OCI-LY3 (cell line): Measurements from ENCODE around the gene ANKH.
"Not testable (repeated sequence)": the region's sequence is repeated elsewhere in the genome, so short reads cannot be mapped to it uniquely, and the experiment has no call there.

ENCODE experiments used
- H2AFZ ChIP-seq: fragments of 200-600, 300-600 bp; shearing (Covaris generic); 2 replicates; pipeline ENCODE4 v1.6.0; 2014; ENCODE audit warnings: antibody characterized with exemption, low read depth, low read length
- H3K27ac ChIP-seq: fragments of 200-600, 300-600 bp; sonication (generic); 2 replicates; pipeline ENCODE4 v1.5.1; 2014; ENCODE audit warnings: mild to moderate bottlenecking, low read length, moderate library complexity, mixed read lengths
- H3K27me3 ChIP-seq: fragments of 200-600, 300-600 bp; sonication (generic); 2 replicates; pipeline ENCODE4 v1.6.1; 2014; ENCODE audit warnings: low read depth, low read length, mixed read lengths
- H3K36me3 ChIP-seq: fragments of 200-600, 300-600 bp; sonication (generic); replicated peaks from 2 replicates; pipeline ENCODE3; 2014; ENCODE audit warnings: low read depth, low read length, mixed read lengths
- H3K4me1 ChIP-seq: fragments of 300-600, 200-600 bp; sonication (generic); 2 replicates; pipeline ENCODE4 v1.6.1; 2014; ENCODE audit warnings: low read length, mixed read lengths
- H3K4me2 ChIP-seq: fragments of 200-600, 300-600 bp; sonication (generic); 2 replicates; pipeline ENCODE4 v1.6.1; 2014; ENCODE audit warnings: low read length, mixed read lengths
- H3K4me3 ChIP-seq: fragments of 300-600, 200-600 bp; sonication (generic); 2 replicates; pipeline ENCODE4 v1.5.1; 2014; ENCODE audit warnings: antibody characterized with exemption, mild to moderate bottlenecking, low read length, moderate library complexity
- H3K79me2 ChIP-seq: fragments of 300-600, 200-600 bp; shearing (Covaris generic); 2 replicates; pipeline ENCODE4 v1.6.1; 2014; ENCODE audit warnings: mild to moderate bottlenecking, low read length, mixed read lengths
- H3K9ac ChIP-seq: fragments of 300-600, 200-600 bp; shearing (Covaris generic); 2 replicates; pipeline ENCODE4 v1.6.0; 2014; ENCODE audit warnings: mild to moderate bottlenecking, low read length, moderate library complexity
- H3K9me3 ChIP-seq: fragments of 200-600, 300-600 bp; shearing (Covaris generic); 2 replicates; pipeline ENCODE4 v1.6.1; 2014; ENCODE audit warnings: low read length, mixed read lengths; ENCODE audit not compliant: insufficient read depth
- H4K20me1 ChIP-seq: fragments of 200-600, 300-600 bp; sonication (generic); 2 replicates; pipeline ENCODE4 v1.6.1; 2016; ENCODE audit warnings: low read length, mixed read lengths; ENCODE audit not compliant: insufficient read depth
- CTCF ChIP-seq: fragments of 200-600, 300-600 bp; sonication (generic); IDR thresholded peaks from 2 replicates; pipeline ENCODE4 v1.5.1; 2014; ENCODE audit warnings: antibody characterized with exemption, low read length, low read depth
- EZH2phosphoT487 ChIP-seq: fragments of 200-600 bp; shearing (Covaris generic); IDR thresholded peaks from 2 replicates; pipeline ENCODE4 v1.6.1; 2018; ENCODE audit warnings: antibody characterized with exemption, mixed run types, low read depth

Gene ANKH

GRCh38 chr5:14847471-14847870 is 24.1 kb downstream of the ANKH start:
- H3K9me3 ChIP-seq = no peaks in the 10 kb centered on the region
- no peaks in the 10 kb centered on the region for H3K36me3 ChIP-seq
- H3K27ac ChIP-seq = no peak overlapping the region
- TF ChIP-seq EZH2phosphoT487 = no peak
- TF ChIP-seq CTCF = no peak
- no peaks in the 10 kb centered on the region for H4K20me1 ChIP-seq
- no peak overlapping the region for H3K4me3 ChIP-seq
- no peaks in the 10 kb centered on the region for H3K27me3 ChIP-seq
- peaks cover 7% of the 10 kb centered on the region for H3K4me1 ChIP-seq
- H3K79me2 ChIP-seq = no peaks in the 10 kb centered on the region
- H3K9ac ChIP-seq = no peak overlapping the region
- no peak overlapping the region for H3K4me2 ChIP-seq
- H2AFZ ChIP-seq = no peak overlapping the region

GRCh38 chr5:14842117-14842516 is 29.5 kb downstream of the ANKH start:
- no peaks in the 10 kb centered on the region for H4K20me1 ChIP-seq
- no peak overlapping the region for H3K4me3 ChIP-seq
- no peaks in the 10 kb centered on the region for H3K9me3 ChIP-seq
- H3K27me3 ChIP-seq = no peaks in the 10 kb centered on the region
- H2AFZ ChIP-seq = no peak overlapping the region
- no peak for TF ChIP-seq CTCF
- no peak for TF ChIP-seq EZH2phosphoT487
- no peak overlapping the region for H3K4me2 ChIP-seq
- no peak overlapping the region for H3K27ac ChIP-seq
- H3K79me2 ChIP-seq = no peaks in the 10 kb centered on the region
- H3K9ac ChIP-seq = no peak overlapping the region
- no peaks in the 10 kb centered on the region for H3K36me3 ChIP-seq
- no peaks in the 10 kb centered on the region for H3K4me1 ChIP-seq

- Histone ChIP-seq H3K27ac (no peak overlapping the region), H3K27me3 (no peaks in the 10 kb centered on the region), H3K36me3 (no peaks in the 10 kb centered on the region), H2AFZ (no peak overlapping the region), H3K9ac (no peak overlapping the region), H3K4me1 (no peaks in the 10 kb centered on the region), H3K4me3 (no peak overlapping the region), H4K20me1 (no peaks in the 10 kb centered on the region), H3K79me2 (no peaks in the 10 kb centered on the region), H3K4me2 (no peak overlapping the region), H3K9me3 (no peaks in the 10 kb centered on the region)
- TF ChIP-seq EZH2phosphoT487 (no peak), CTCF (no peak)
These were observed 31.0 kb downstream of the ANKH start for GRCh38 chr5:14840624-14841023.

- Histone ChIP-seq H3K9me3 (no peaks in the 10 kb centered on the region), H3K4me1 (no peaks in the 10 kb centered on the region), H3K4me2 (no peak overlapping the region), H3K27ac (no peak overlapping the region), H3K27me3 (no peaks in the 10 kb centered on the region), H4K20me1 (no peaks in the 10 kb centered on the region), H2AFZ (no peak overlapping the region), H3K4me3 (no peak overlapping the region), H3K9ac (no peak overlapping the region), H3K79me2 (no peaks in the 10 kb centered on the region), H3K36me3 (no peaks in the 10 kb centered on the region)
- TF ChIP-seq CTCF = no peak
- TF ChIP-seq EZH2phosphoT487 = no peak
These were observed 32.9 kb downstream of the ANKH start for GRCh38 chr5:14838396-14839319.

GRCh38 chr5:14837423-14838122 is 34.0 kb downstream of the ANKH start:
- not testable (repeated sequence) for H3K79me2 ChIP-seq, H2AFZ ChIP-seq, H3K9ac ChIP-seq, H3K27ac ChIP-seq, H3K4me3 ChIP-seq, H3K36me3 ChIP-seq, H3K4me2 ChIP-seq, H3K9me3 ChIP-seq, H3K4me1 ChIP-seq, H4K20me1 ChIP-seq, H3K27me3 ChIP-seq
